HG03108 (cell line): Measurements from ENCODE around the gene GIMAP2.
"Not testable (repeated sequence)": the region's sequence is repeated elsewhere in the genome, so short reads cannot be mapped to it uniquely, and the experiment has no call there.

Experiments
- ATAC-seq: cut with Tn5 transposase; IDR thresholded peaks from one replicate; pipeline ENCODE4 v1.9.1; 2021; ENCODE audit warnings: moderate library complexity; ENCODE audit not compliant: unreplicated experiment

Gene GIMAP2

GRCh38 chr7:150685219-150686029 is at the start of gene GIMAP2:
GIMAP2 (plus strand) TSS chr7:150685706; CDS start chr7:150687060, 1,354 bp downstream.
- peak; percentile 97 for ATAC-seq

DNA sequence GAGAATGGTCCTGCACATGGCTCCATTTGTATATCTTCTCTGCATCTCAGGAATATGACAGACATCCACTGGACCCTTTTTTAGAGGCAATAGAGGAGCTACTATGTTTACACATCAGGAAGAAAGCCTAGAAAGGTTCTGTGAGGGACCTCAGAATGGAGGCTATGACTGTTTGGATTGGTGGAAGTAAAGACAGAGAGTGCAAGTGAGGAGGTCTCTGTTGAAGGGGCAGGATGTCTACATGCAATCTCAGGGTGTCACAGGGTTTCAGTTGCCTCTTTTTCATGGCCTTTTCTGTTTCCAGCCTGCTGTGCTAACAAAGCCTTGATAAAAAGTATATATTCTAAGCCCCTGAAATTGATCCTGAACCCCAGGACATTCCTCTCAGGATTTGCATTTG is 43.7 kb upstream of the GIMAP2 start:
- ATAC-seq, result no peak

DNA sequence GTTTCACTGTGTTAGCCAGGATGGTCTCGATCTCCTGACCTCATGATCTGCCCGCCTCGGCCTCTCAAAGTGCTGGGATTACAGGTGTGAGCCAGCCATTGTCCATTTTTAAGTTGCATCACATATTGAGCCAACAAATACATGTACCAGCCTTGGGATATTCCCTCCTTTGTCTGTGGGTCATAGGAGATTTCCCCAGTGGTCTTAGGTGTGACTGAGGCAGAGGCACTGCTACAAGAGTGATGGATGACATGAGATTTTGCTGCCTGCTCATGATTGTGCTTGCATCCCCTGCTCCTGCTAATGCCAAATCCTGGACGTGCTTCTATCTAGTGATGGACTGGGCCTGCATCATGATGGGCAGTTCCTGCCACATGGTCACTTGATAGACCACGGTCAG is 42.6 kb upstream of the GIMAP2 start:
- no peak for ATAC-seq

GRCh38 chr7:150645259-150646020 is 40.1 kb upstream of the GIMAP2 start:
- ATAC-seq, result no peak

DNA sequence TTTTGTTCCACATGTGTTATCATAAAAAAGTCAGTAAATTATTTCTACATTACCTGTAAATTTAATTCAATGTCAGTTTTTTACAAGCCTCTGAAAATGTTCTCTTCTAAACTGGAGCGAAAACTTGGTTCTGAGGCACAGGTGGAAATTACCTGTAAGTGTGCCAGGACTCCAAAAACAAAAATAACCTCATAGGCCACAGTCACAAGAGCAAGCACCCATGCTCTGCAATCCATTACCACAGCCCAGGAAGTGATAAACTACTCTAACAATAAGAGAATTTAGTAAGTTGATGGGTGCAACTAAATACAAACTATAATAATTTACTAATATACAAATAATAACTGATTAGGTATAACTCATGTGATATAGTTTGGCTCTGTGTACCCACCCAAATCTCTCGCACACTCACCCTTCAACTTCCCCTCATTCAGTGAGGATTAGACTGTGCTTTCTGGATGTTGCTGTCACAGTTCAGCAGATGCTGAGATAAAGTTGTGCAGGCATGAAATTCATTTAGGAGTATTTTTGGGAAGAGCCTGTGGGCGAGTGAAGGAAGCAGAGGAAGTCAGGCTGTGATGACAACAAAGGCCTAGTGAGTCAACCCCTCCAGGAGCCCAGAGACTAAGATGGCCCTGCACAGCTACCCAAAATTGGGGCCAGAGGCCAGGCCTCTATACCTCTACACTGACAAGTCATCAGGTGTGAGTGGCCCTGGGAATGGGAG is 37.0 kb upstream of the GIMAP2 start:
- no peak for ATAC-seq

- no peak for ATAC-seq
These were observed 36.5 kb upstream of the GIMAP2 start for GRCh38 chr7:150649080-150649385.

- ATAC-seq, result no peak
These were observed 30.8 kb upstream of the GIMAP2 start for GRCh38 chr7:150654692-150655091.

- no peak for ATAC-seq
These were observed 29.5 kb upstream of the GIMAP2 start for GRCh38 chr7:150656047-150656446.

GRCh38 chr7:150657526-150657925 is 28.0 kb upstream of the GIMAP2 start:
- ATAC-seq, result no peak

- ATAC-seq, result no peak
These were observed 24.4 kb upstream of the GIMAP2 start for GRCh38 chr7:150660939-150661613.

- not testable (repeated sequence) for ATAC-seq
These were observed 22.7 kb upstream of the GIMAP2 start for GRCh38 chr7:150662821-150663220.

DNA sequence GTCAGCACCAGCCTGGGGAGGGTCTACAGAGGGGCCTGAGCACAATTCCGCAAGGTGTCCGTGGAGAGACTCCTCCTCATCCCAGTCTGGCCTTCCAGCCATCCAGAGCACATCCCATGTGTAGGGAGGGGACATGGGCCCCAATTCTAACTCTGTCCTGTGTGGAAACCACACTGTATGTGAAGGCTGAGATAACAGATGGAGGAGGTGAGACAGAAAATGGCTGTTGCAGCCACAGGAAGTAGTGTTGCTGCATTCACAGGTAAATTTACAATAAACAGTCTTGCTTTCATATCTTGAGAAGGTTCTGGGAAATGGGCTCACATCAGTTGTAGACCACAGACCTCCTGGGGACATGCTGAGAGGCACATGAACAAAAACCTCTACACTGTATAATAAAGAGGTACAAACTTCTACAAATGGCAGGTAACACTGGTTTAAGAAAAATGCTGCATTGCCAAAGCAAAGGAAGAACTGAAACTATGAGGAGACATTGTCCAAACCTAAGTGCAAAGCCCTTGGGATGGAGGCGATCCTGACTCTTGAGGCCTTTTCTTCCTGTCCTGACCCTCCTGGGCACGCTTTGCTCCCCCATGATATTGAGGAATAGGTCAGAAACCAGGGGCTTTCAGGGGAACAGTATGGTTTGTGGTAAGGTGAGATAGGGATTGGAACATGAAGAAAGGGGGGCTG is 21.6 kb upstream of the GIMAP2 start:
- no peak for ATAC-seq

DNA sequence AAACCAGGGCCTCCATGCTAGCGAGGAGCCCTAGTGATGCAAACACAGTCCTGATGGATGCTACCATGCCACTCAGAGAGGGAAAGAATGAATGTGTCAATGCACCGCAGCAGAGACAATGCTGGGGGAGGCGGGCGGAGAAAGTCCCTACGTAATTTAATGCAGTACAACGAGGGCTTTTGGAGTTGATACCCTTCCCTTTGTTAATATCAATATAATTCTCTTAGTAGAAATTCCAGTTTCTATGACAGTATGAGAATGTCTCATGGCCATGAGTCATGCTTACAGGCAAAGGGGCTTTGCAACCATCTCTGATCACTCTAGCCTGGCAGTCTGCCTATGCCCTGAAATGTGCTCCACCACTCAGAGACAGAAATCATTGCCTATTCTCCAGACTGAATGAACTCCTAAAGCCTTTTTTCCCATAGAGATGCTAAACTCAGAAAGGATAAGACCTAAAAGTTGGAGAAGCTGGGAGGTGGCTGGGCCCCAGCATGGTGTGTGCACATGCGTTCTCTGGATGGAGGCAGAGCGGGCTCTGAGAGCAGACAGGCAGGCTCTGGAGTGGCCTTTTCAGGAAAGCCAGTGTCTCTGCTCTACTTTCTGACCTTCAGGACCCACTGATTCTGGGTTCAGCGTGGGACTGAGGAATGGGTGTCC is 20.3 kb upstream of the GIMAP2 start:
- ATAC-seq, result no peak

DNA sequence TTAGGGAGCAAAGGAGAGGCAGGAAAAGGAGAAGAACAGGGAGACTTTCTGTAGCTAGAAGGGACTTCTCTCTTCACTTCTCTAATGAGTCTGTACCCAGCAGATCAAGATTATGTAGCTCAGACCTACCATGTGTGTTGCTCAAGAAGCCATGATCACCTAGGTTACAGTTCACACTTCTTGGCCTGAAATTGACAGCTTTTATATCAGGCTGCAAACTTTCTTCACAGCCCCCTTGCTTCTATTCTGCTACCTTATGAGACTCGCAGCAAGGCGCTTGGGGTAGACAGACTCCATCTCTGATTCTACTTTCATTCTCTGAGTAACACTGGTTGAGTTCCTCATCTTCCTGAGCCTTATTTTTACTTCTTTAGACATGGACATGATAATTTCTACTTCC is 19.6 kb upstream of the GIMAP2 start:
- no peak for ATAC-seq

- ATAC-seq, result no peak
These were observed 19.1 kb upstream of the GIMAP2 start for GRCh38 chr7:150666412-150666811.

DNA sequence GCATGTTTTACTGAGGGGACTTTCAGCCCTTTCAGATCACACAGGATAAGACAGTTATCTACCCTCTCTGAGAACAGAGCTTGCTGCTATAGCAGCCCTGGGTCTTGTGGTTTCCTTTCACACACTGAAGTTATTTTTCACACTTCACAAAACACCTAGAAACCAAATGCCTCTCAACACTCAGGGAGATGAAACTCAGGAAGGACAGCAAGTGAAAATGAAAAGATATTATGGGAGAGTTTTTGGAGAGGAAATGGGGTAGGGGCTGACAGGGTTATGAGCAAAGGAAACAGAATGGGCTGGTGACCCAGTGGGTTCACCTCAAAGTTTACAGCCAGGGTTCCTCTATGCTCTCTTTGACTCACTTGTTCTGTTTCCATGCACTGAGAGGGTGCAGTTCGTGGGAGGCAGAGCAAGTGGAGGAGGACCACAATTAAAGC is 17.0 kb upstream of the GIMAP2 start:
- peak; percentile 83 for ATAC-seq

- ATAC-seq, result no peak
These were observed 16.5 kb upstream of the GIMAP2 start for GRCh38 chr7:150668977-150669376.

DNA sequence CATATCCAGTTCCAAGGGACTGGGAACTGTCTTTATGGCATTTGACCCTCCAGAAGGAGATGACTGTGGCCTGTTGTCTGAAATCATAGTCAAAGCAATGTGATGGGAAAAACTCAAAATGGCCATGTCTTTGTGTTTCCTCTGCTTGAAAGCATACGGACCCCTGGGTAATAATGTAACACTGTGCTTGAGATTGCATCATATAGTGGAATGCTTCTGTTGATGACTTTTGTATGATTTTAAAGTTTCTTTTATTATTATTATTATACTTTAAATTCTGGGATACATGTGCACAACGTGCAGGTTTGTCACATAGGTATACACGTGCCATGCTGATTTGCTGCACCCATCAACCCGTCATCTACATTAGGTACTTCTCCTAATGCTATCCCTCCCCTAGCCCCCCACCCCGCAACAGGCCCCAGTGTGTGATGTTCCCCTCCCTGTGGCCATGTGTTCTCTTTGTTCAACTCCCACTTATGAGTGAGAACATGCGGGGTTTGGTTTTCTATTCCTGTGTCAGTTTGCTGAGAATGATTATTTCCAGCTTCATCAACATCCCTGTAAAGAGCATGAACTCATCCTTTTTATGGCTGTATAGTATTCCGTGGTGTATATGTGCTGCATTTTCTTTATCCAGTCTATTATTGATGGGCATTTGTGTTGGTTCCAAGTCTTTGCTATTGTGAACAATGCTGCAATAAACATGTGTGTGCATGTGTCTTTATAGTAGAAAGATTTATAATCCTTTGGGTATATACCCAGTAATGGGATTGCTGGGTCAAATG is 13.5 kb upstream of the GIMAP2 start:
- ATAC-seq, result not testable (repeated sequence)

DNA sequence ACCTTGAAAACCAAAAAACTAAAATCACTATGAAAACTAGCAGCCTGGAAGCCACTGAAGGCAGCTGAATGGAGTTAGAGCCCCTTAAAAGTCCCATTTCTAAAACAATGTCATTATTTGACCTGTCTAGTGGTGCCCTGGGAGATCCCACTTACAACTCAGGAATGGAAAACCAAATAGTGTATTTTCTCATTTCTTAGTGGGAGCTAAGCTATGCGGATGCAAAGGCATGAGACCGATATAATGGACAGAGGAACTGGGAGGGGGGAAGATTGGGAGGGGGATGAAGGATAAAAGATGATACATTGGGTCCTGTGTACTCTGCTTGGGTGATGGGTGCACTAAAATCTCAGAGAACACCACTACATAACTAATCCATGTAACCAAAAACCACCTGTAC is 9.8 kb upstream of the GIMAP2 start:
- no peak for ATAC-seq
